CD14-positive monocyte (primary cell): ENCODE data around the gene SCNN1A. TPM values are rescaled to one million over a fixed set of nuclear protein-coding genes. Genes with fewer than 3 reads are reported as not detected.

Source experiments
- DNase-seq, 3 donors: peaks; one replicate each; pipeline ENCODE4 v3.0.0-alpha.2; 2011 to 2022
- H2AFZ ChIP-seq: 2 replicates; pipeline ENCODE4 v1.6.0; 2012; ENCODE audit warnings: mild to moderate bottlenecking, low read depth, low read length, inconsistent platforms; ENCODE audit not compliant: insufficient read depth, poor library complexity, severe bottlenecking
- H3K27ac ChIP-seq, 2 donors: 1 replicate in 1 of 2; 2 replicates in 1 of 2; pipeline ENCODE4 v1.5.1; 2012 to 2013; ENCODE audit warnings: low read length in 2 of 2, control low read depth in 1 of 2, inconsistent platforms in 1 of 2, low read depth in 1 of 2, mild to moderate bottlenecking in 1 of 2
- H3K27me3 ChIP-seq, 2 donors: one replicate each; pipeline versions ENCODE4 v1.6.0 to v1.6.1; 2011 to 2013; ENCODE audit warnings: low read length in 2 of 2; ENCODE audit not compliant: control insufficient read depth in 2 of 2, insufficient read depth in 2 of 2
- H3K36me3 ChIP-seq, 2 donors: replicated peaks in 1 of 2; 1 replicate in 1 of 2; 2 replicates in 1 of 2; pipeline versions ENCODE4 v1.5.1 to v1.6.1; 2012 to 2013; ENCODE audit warnings: low read length in 2 of 2, control low read depth in 1 of 2, inconsistent platforms in 1 of 2, mild to moderate bottlenecking in 1 of 2; ENCODE audit not compliant: insufficient read depth in 2 of 2, control insufficient read depth in 1 of 2
- H3K4me1 ChIP-seq, 2 donors: 1 replicate in 1 of 2; 2 replicates in 1 of 2; pipeline versions ENCODE4 v1.5.1 to v1.6.1; 2012 to 2013; ENCODE audit warnings: low read length in 2 of 2, control low read depth in 1 of 2, inconsistent platforms in 1 of 2, mild to moderate bottlenecking in 1 of 2, moderate library complexity in 1 of 2; ENCODE audit not compliant: insufficient read depth in 2 of 2, control insufficient read depth in 1 of 2
- H3K4me2 ChIP-seq: replicated peaks from 2 replicates; pipeline ENCODE3; 2012; ENCODE audit warnings: low read length, moderate library complexity, mild to moderate bottlenecking; ENCODE audit not compliant: poor library complexity, severe bottlenecking; ENCODE audit errors: extremely low read depth
- H3K4me3 ChIP-seq, 3 experiments: fragments of 200-600 bp in 1 of 3; sonication (generic) in 1 of 3; replicated peaks in 1 of 3; 1 replicate in 2 of 3; 2 replicates in 1 of 3; pipeline ENCODE4 v1.5.1; 2011 to 2013; ENCODE audit warnings: low read length in 3 of 3, mild to moderate bottlenecking in 3 of 3, control low read depth in 2 of 3, low read depth in 2 of 3, inconsistent platforms in 1 of 3, moderate library complexity in 1 of 3
- H3K79me2 ChIP-seq: 2 replicates; pipeline ENCODE4 v1.6.0; 2012; ENCODE audit warnings: mild to moderate bottlenecking, control low read depth, inconsistent platforms, low read length, moderate library complexity; ENCODE audit not compliant: insufficient read depth
- H3K9ac ChIP-seq: 2 replicates; pipeline ENCODE4 v1.6.0; 2017; ENCODE audit warnings: low read length, mild to moderate bottlenecking; ENCODE audit not compliant: insufficient read depth, poor library complexity, severe bottlenecking
- H3K9me3 ChIP-seq, 2 donors: replicated peaks in 1 of 2; 1 replicate in 1 of 2; 2 replicates in 1 of 2; pipeline versions ENCODE4 v1.5.1 to v1.6.1; 2012 to 2013; ENCODE audit warnings: low read length in 2 of 2, control low read depth in 1 of 2; ENCODE audit not compliant: control insufficient read depth in 1 of 2, insufficient read depth in 1 of 2
- H4K20me1 ChIP-seq: 2 replicates; pipeline ENCODE4 v1.6.0; 2012; ENCODE audit warnings: mild to moderate bottlenecking, low read length, control low read depth, moderate library complexity; ENCODE audit not compliant: insufficient read depth
- H3K27ac Mint-ChIP-seq, 7 donors: one replicate each; pipeline ENCODE4 v1.8.0; 2020; ENCODE audit warnings: mild to moderate bottlenecking in 7 of 7, mixed read lengths in 7 of 7, moderate library complexity in 6 of 7, inconsistent platforms in 2 of 7
- H3K27me3 Mint-ChIP-seq, 3 donors: one replicate each; pipeline ENCODE4 v1.8.0; 2021 to 2022; ENCODE audit warnings: low read depth in 3 of 3, mild to moderate bottlenecking in 3 of 3, mixed read lengths in 3 of 3, moderate library complexity in 3 of 3, inconsistent platforms in 1 of 3
- H3K36me3 Mint-ChIP-seq, 2 donors: one replicate each; pipeline ENCODE4 v1.8.0; 2020; ENCODE audit warnings: mixed read lengths in 2 of 2, inconsistent platforms in 1 of 2, mild to moderate bottlenecking in 1 of 2
- H3K4me1 Mint-ChIP-seq: one replicate; pipeline ENCODE4 v1.8.0; 2020; ENCODE audit warnings: mild to moderate bottlenecking, mixed read lengths
- H3K4me3 Mint-ChIP-seq, 2 donors: one replicate each; pipeline ENCODE4 v1.8.0; 2020; ENCODE audit warnings: mild to moderate bottlenecking in 2 of 2, mixed read lengths in 2 of 2, moderate library complexity in 1 of 2
- H3K9me3 Mint-ChIP-seq, 7 donors: one replicate each; pipeline ENCODE4 v1.8.0; 2020 to 2022; ENCODE audit warnings: mixed read lengths in 7 of 7, mild to moderate bottlenecking in 6 of 7, moderate library complexity in 6 of 7, inconsistent platforms in 2 of 7
- CTCF ChIP-seq: fragments of 200-600 bp; IDR thresholded peaks from one replicate; pipeline ENCODE4 v1.8.0; 2022; ENCODE audit warnings: antibody characterized with exemption, mild to moderate bottlenecking
- WGBS: methylation state at CpG from one replicate; pipeline ENCODE4 v1.1.5; 2013; ENCODE audit warnings: missing lambda C conversion rate; ENCODE audit not compliant: insufficient coverage; 5-methylcytosine and 5-hydroxymethylcytosine counted together
- intact Hi-C, 2 donors: fragments of 100-400 bp; cut with micrococcal nuclease; formaldehyde crosslinking; loops; one replicate each; pipeline versions ENCODE4 v1.15.0 to v1.15.1; 2023
- polyA plus RNA-seq, 3 donors: library from polyadenylated mRNA; depleted of rRNA in 1 of 3; unstranded in 2 of 3; stranded (reverse) in 1 of 3; fragments of 300-500 nt in 2 of 3; fragments of >200 nt in 1 of 3; fragmentation: Illumina TruSeq in 2 of 3; gene quantifications; 1 replicate in 2 of 3; 2 replicates in 1 of 3; pipeline ENCODE4 v1.2.3, GENCODE V29; 2012 to 2021

The SCNN1A gene
- polyA plus RNA-seq, 3 donors = 0.11 to 0.68 (median 0.63) TPM

GRCh38 chr12:6322969-6323339 lies 52.4 kb downstream of the SCNN1A start:
- no peak for DNase-seq
- peaks cover 63% of the 10 kb centered on the region for H4K20me1 ChIP-seq
- H3K27ac Mint-ChIP-seq = peak overlapping the region in 1 of 7 donors; percentile 84
- no peak overlapping the region for H2AFZ ChIP-seq
- H3K4me3 Mint-ChIP-seq = peak overlapping the region in 1 of 2 donors; percentile 72
- intact Hi-C loops = loop anchor here (5.0 kb wide), 3 partner anchors 59 to 144 kb away; partner anchors contain the start of gene LTBR (in 1 of the 2)
- peak overlapping the region; percentile 55 for H3K4me2 ChIP-seq
- H3K4me1 Mint-ChIP-seq = peaks cover 56% of the 10 kb centered on the region
- H3K36me3 ChIP-seq = peaks cover 9 to 17% of the 10 kb centered on the region in 2 donors
- H3K4me1 ChIP-seq = peaks cover 43 to 50% of the 10 kb centered on the region in 2 donors
- H3K27me3 Mint-ChIP-seq = peaks cover 17 to 26% (median 25%) of the 10 kb centered on the region in 3 donors
- H3K36me3 Mint-ChIP-seq = peaks cover 10 to 14% of the 10 kb centered on the region in 2 donors
- WGBS = 11% methylated on average over 1 of the region's 2 CpGs
- no peaks in the 10 kb centered on the region for H3K9me3 ChIP-seq
- no peak for TF ChIP-seq CTCF
- no peaks in the 10 kb centered on the region for H3K79me2 ChIP-seq
- H3K9me3 Mint-ChIP-seq = no peaks in the 10 kb centered on the region
- no peak overlapping the region for H3K27ac ChIP-seq
- peaks cover 0 to 7% of the 10 kb centered on the region in 2 donors for H3K27me3 ChIP-seq
- H3K4me3 ChIP-seq = no peak overlapping the region
- H3K9ac ChIP-seq = no peak overlapping the region

GRCh38 chr12:6322352-6322751 lies 53.0 kb downstream of the SCNN1A start:
- no peak for DNase-seq
- H3K4me3 Mint-ChIP-seq = no peak overlapping the region
- Histone ChIP-seq H3K9me3 (no peaks in the 10 kb centered on the region), H3K9ac (no peak overlapping the region), H3K4me3 (no peak overlapping the region), H3K27me3 (peaks cover 0 to 7% of the 10 kb centered on the region in 2 donors), H3K36me3 (peaks cover 4 to 11% of the 10 kb centered on the region in 2 donors), H2AFZ (no peak overlapping the region), H3K4me2 (no peak overlapping the region), H3K4me1 (peaks cover 43 to 50% of the 10 kb centered on the region in 2 donors), H3K27ac (no peak overlapping the region), H3K79me2 (no peaks in the 10 kb centered on the region), H4K20me1 (peaks cover 57% of the 10 kb centered on the region)
- H3K27ac Mint-ChIP-seq = peak overlapping the region in 3 of 7 donors; percentile 15 to 68 (median 37)
- peaks cover 55% of the 10 kb centered on the region for H3K4me1 Mint-ChIP-seq
- peaks cover 23 to 30% (median 30%) of the 10 kb centered on the region in 3 donors for H3K27me3 Mint-ChIP-seq
- H3K36me3 Mint-ChIP-seq = peaks cover 8 to 10% of the 10 kb centered on the region in 2 donors
- no peak for TF ChIP-seq CTCF
- no CpG with 5 or more reads among the region's 4 CpGs for WGBS
- H3K9me3 Mint-ChIP-seq = no peaks in the 10 kb centered on the region
- intact Hi-C loops = loop anchor here (5.0 kb wide), 3 partner anchors 60 to 145 kb away; partner anchors contain the start of gene LTBR (in 1 of the 2)
